NCI-H748 (cell line): ENCODE data around the gene PEX14.
A peak's percentile ranks its signal among the peaks of the same experiment; 100 is the strongest.
"Not testable (repeated sequence)": the region's sequence is repeated elsewhere in the genome, so short reads cannot be mapped to it uniquely, and the experiment has no call there.

Experiments used
- DNase-seq: peaks from one replicate; lab custom pipeline; 2025; ENCODE audit not compliant: unreplicated experiment; lab: John Stamatoyannopoulos, UW

Gene PEX14, protein sequence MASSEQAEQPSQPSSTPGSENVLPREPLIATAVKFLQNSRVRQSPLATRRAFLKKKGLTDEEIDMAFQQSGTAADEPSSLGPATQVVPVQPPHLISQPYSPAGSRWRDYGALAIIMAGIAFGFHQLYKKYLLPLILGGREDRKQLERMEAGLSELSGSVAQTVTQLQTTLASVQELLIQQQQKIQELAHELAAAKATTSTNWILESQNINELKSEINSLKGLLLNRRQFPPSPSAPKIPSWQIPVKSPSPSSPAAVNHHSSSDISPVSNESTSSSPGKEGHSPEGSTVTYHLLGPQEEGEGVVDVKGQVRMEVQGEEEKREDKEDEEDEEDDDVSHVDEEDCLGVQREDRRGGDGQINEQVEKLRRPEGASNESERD

DNA sequence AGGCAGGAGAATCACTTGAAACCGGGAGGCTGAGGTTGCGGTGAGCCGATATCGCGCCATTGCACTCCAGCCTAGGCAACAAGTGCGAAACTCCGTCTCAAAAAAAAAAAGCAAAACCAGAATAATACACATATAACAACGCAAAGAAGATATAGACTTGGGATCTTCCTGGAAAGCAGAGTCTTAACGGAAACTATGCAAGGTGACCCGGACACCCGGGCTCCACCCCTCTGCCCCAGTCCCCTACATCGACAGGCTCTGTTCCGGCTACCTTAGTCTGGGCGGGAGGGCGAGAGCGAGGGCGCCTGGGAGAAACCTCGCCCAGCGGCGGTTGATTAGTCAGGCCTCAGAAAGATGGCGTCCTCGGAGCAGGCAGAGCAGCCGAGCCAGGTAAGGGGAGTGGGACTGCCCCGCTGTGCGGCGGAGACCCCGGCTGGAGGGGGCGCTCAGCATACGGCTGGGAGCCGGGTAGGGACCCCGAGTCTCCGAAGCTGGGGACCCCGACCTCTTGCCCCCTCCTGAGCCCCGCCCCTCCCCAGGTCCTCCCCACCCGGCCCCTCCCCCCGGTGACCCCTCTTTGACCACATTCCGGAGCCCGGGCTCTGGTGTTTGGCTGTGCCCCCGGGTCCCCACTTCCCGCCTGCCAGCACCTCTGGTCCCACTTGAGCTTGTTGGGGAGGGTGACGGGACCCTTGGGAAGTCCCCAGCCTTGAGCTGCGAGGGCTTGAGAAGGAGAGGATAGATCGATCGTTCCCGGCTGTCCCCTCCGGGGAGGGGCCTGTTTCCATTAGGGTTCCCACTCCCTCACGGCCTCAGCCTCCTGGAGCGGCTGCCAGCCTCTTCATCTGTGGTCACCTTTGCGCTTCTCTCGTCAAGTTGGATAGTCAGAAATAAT lies at the start of gene PEX14:
Gene PEX14 (plus strand): TSS at position 338 of the 895 bp plus-strand sequence. CDS start 17 bp downstream, at position 355.
- peak; percentile 83 for DNase-seq

DNA sequence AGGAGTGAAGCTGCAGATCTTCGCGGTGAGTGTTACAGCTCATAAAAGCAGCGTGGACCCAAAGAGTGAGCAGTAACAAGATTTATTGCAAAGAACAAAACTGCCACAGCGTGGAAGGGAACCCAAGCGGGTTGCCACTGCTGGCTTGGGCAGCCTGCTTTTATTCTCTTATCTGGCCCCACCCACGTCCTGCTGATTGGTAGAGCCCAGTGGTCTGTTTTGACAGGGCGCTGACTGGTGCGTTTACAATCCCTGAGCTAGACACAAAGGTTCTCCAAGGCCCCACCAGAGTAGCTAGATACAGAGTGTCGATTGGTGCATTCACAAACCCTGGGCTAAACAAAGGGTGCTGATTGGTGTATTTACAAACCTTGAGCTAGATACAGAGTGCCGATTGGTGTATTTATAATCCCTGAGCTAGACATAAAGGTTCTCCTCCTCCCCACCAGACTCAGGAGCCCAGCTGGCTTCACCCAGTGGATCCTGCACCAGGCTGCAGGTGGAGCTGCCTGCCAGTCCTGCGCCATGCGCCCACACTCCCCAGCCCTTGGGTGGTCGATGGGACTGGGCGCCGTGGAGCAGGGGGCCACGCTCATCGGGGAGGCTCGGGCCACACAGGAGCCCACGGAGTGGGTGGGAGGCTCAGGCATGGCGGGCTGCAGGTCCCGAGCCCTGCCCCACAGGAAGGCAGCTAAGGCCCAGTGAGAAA lies 48.8 kb upstream of the PEX14 start:
- not testable (repeated sequence) for DNase-seq

DNA sequence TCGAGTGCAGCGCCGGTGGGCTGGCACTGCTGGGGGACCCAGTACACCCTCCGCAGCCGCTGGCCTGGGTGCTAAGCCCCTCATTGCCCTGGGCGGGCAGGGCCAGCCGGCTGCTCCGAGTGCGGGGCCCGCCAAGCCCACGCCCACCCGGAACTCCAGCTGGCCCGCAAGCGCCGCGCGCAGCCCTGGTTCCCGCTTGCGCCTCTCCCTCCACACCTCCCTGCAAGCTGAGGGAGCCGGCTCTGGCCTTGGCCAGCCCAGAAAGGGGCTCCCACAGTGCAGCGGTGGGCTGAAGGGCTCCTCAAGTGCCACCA lies 48.3 kb upstream of the PEX14 start:
- DNase-seq: not testable (repeated sequence)

DNA sequence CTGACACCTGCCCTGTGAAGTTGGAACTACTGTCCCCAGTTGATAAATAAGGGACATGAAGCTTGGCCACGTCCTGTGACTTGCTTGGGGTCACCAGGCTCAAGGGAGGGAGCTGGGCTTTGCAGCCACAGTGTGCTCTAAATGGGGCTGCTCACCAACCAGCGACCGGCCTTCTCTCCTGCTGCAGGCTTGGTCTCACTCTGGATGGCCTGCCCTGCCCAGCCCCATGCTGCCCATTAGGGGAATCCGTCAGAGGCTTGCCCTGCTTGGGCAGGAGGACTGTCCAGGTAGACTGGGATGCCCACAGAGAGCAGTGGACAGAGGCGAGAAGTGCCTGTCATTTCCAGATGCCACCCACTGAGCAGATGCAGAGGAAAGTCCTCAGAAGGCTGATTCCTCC lies 45.8 kb upstream of the PEX14 start:
- no peak for DNase-seq

GRCh38 chr1:10429868-10430215 lies 44.9 kb upstream of the PEX14 start:
- no peak for DNase-seq

GRCh38 chr1:10430216-10431069 lies 44.3 kb upstream of the PEX14 start, which contains the start of gene CENPS:
TSS of gene CENPS (plus strand) at chr1:10430433. CDS start at chr1:10430518, 85 bp downstream.
- peak; percentile 91 for DNase-seq

DNA sequence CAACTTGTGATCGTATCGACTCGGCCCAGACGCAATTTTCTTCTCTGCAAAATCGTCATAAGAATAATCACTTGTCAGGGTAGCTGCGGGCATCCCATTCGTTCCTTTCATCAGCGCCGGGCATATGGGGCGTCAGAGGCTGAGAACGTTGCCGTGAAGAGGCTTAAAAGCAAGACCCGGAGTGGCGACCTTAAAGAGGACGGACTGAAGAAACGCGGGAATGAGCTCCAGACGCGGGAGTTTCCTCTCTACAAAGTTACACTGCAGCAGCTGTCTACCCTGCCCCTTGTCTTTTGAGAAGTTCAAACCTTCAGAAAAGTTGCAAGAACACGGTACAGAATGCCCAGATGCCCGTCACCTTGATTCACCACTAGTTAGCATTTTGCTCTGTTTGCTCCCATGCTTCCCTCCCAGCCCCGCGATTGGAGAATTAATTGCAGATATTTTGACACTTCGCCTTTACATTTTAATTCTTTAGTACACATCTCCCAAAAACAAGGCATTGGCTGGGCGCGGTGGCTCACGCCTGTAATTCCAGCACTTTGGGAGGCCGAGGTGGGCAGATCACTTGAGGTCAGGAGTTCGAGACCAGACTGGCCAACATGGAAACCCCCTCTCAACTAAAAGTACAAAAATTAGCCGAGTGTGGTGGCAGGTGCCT lies 43.5 kb upstream of the PEX14 start:
- peak; percentile 52 for DNase-seq

GRCh38 chr1:10432910-10433700 lies 41.6 kb upstream of the PEX14 start:
- DNase-seq: no peak

DNA sequence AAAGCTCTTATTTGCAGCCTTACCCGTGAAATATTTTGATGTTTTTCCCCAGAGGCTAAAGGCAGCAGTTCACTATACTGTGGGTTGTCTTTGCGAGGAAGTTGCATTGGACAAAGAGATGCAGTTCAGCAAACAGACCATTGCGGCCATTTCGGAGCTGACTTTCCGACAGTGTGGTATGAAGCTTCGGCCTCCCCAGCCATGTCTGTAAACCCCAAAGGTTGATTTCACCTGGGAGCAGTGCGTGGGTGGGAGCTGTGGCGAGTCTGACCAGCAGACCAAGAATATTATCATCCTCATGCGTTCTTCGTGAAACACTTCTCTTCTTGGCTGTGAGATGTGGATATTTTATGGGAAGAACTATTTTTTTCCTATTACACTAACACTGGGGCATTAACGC lies 41.0 kb upstream of the PEX14 start:
- no peak for DNase-seq

- DNase-seq: no peak
These were observed 40.2 kb upstream of the PEX14 start for GRCh38 chr1:10434590-10434989.

- DNase-seq: no peak
These were observed 37.7 kb upstream of the PEX14 start for GRCh38 chr1:10437052-10437451.

- DNase-seq: no peak
These were observed 36.0 kb upstream of the PEX14 start for GRCh38 chr1:10438677-10439163.

DNA sequence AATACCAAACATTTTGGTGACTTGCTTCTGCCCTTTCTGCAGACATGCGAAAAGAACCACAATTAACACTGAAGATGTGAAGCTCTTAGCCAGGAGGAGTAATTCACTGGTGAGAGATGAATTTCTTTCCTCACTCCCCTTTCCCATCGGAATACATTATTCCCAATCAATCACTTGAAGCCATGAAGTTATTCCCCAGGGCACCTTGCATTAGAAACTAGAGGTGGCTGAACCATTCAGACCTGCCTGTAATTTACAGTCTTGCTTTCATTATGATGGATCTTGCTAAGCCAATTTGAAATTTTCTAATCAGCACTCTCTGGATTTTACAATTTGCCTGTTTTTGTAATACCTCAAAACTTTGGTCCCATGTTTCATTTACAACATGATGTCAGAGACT lies 34.4 kb upstream of the PEX14 start:
- no peak for DNase-seq

DNA sequence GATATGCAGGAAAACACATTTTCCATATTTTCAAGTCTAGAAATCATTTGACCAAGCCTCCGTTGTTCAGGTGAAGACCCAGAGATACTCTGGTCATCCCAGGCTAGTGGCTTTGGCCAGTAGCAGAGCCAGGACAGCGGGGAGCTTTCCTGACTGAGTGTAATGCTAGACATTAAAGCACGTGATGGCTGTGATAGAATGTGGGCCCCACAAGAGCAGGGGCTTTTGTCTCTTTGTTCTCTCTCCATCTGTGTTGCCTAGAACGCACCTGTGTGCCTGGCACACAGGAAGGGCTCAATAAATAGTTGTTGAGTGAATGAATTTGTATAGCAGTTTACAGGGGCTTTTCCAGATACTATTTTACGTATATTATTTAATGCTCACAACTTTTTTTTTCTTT lies 34.0 kb upstream of the PEX14 start:
- no peak for DNase-seq

GRCh38 chr1:10444248-10444647 lies 30.5 kb upstream of the PEX14 start:
- no peak for DNase-seq

- DNase-seq: no peak
These were observed 29.9 kb upstream of the PEX14 start for GRCh38 chr1:10444795-10445397.

GRCh38 chr1:10446790-10447422 lies 27.8 kb upstream of the PEX14 start:
- DNase-seq: no peak

- no peak for DNase-seq
These were observed 25.0 kb upstream of the PEX14 start, which contains the start of gene CORT for GRCh38 chr1:10449751-10450150. TSS of gene CORT (plus strand) at chr1:10450031. CDS start at chr1:10450224, 193 bp downstream.
